ENCODE measurements around the gene SMARCAL1. TPM values are rescaled to one million over a fixed set of nuclear protein-coding genes. Genes with fewer than 3 reads are reported as not detected.

The SMARCAL1 gene
- total and polyA plus RNA-seq, 4 donors, result 9.4 to 29.8 (median 12.4) TPM

- H3K27ac ChIP-seq (ENCODE audit: low read depth in 1 of 2, low read length in 2 of 2), result no peak overlapping the region
- H3K9me3 ChIP-seq (ENCODE audit: control insufficient read depth, low read length), result peaks cover 2% of the 10 kb centered on the region
- no peaks in the 10 kb centered on the region for H3K36me3 ChIP-seq (ENCODE audit: control insufficient read depth in 1 of 2, insufficient read depth in 2 of 2, low read length in 1 of 2)
- H3K4me1 ChIP-seq (ENCODE audit: control insufficient read depth in 1 of 2, insufficient read depth in 2 of 2, low read length in 2 of 2), result no peaks in the 10 kb centered on the region
- H3K27me3 ChIP-seq (ENCODE audit: control insufficient read depth in 1 of 2, insufficient read depth in 2 of 2, low read length in 1 of 2), result no peaks in the 10 kb centered on the region
- DNase-seq, result no peak
- H3K4me3 ChIP-seq (ENCODE audit: low read length in 2 of 2), result no peak overlapping the region
- peak; percentile 65 for ATAC-seq (ENCODE audit: low FRiP score)
- intact Hi-C loops (cut with DNase I), result no loop called here
- 61% methylated on average over 5 of the region's 5 CpGs for WGBS, 2 donors
Observed at GRCh38 chr2:216404010-216404618, 8.2 kb upstream of the SMARCAL1 start.

GRCh38 chr2:216405588-216405987, 6.7 kb upstream of the SMARCAL1 start:
- Histone ChIP-seq H3K4me1 (ENCODE audit: control insufficient read depth in 1 of 2, insufficient read depth in 2 of 2, low read length in 2 of 2) (no peaks in the 10 kb centered on the region), H3K27ac (ENCODE audit: low read depth in 1 of 2, low read length in 2 of 2) (no peak overlapping the region), H3K36me3 (ENCODE audit: control insufficient read depth in 1 of 2, insufficient read depth in 2 of 2, low read length in 1 of 2) (no peaks in the 10 kb centered on the region), H3K4me3 (ENCODE audit: low read length in 2 of 2) (no peak overlapping the region), H3K9me3 (ENCODE audit: control insufficient read depth, low read length) (peaks cover 2% of the 10 kb centered on the region), H3K27me3 (ENCODE audit: control insufficient read depth in 1 of 2, insufficient read depth in 2 of 2, low read length in 1 of 2) (no peaks in the 10 kb centered on the region)
- 73 to 86% methylated on average over 7 of the region's 7 CpGs for WGBS, 2 donors
- ATAC-seq (ENCODE audit: low FRiP score) (no peak), DNase-seq (no peak)
- intact Hi-C loops (cut with DNase I), result no loop called here

- H3K9me3 ChIP-seq (ENCODE audit: control insufficient read depth, low read length), result no peaks in the 10 kb centered on the region
- H3K4me3 ChIP-seq (ENCODE audit: low read length in 2 of 2), result no peak overlapping the region
- H3K27me3 ChIP-seq (ENCODE audit: control insufficient read depth in 1 of 2, insufficient read depth in 2 of 2, low read length in 1 of 2), result no peaks in the 10 kb centered on the region
- intact Hi-C loops (cut with DNase I), result no loop called here
- ATAC-seq (ENCODE audit: low FRiP score), result no peak
- H3K27ac ChIP-seq (ENCODE audit: low read depth in 1 of 2, low read length in 2 of 2), result no peak overlapping the region
- DNase-seq, result no peak
- WGBS, 2 donors, result 54 to 55% methylated on average over 3 of the region's 3 CpGs
- H3K4me1 ChIP-seq (ENCODE audit: control insufficient read depth in 1 of 2, insufficient read depth in 2 of 2, low read length in 2 of 2), result no peaks in the 10 kb centered on the region
- no peaks in the 10 kb centered on the region for H3K36me3 ChIP-seq (ENCODE audit: control insufficient read depth in 1 of 2, insufficient read depth in 2 of 2, low read length in 1 of 2)
Observed at GRCh38 chr2:216406826-216407225, 5.5 kb upstream of the SMARCAL1 start.

- intact Hi-C loops (cut with DNase I), result no loop called here
- no peak overlapping the region for H3K27ac ChIP-seq (ENCODE audit: low read depth in 1 of 2, low read length in 2 of 2)
- DNase-seq (no peak), ATAC-seq (ENCODE audit: low FRiP score) (no peak)
- H3K27me3 ChIP-seq (ENCODE audit: control insufficient read depth in 1 of 2, insufficient read depth in 2 of 2, low read length in 1 of 2), result no peaks in the 10 kb centered on the region
- no peaks in the 10 kb centered on the region for H3K36me3 ChIP-seq (ENCODE audit: control insufficient read depth in 1 of 2, insufficient read depth in 2 of 2, low read length in 1 of 2)
- H3K4me3 ChIP-seq (ENCODE audit: low read length in 2 of 2), result no peak overlapping the region
- no peaks in the 10 kb centered on the region for H3K4me1 ChIP-seq (ENCODE audit: control insufficient read depth in 1 of 2, insufficient read depth in 2 of 2, low read length in 2 of 2)
- 61 to 65% methylated on average over 11 of the region's 11 CpGs for WGBS, 2 donors
- H3K9me3 ChIP-seq (ENCODE audit: control insufficient read depth, low read length), result no peaks in the 10 kb centered on the region
Observed at GRCh38 chr2:216408426-216409290, 3.6 kb upstream of the SMARCAL1 start.

GRCh38 chr2:216410550-216410949, 1.7 kb upstream of the SMARCAL1 start:
- H3K36me3 ChIP-seq (ENCODE audit: control insufficient read depth in 1 of 2, insufficient read depth in 2 of 2, low read length in 1 of 2), result peaks cover 0 to 7% of the 10 kb centered on the region in 2 donors
- no peak overlapping the region for H3K4me3 ChIP-seq (ENCODE audit: low read length in 2 of 2)
- WGBS, 2 donors, result 92 to 95% methylated on average over 7 of the region's 7 CpGs
- no peaks in the 10 kb centered on the region for H3K27me3 ChIP-seq (ENCODE audit: control insufficient read depth in 1 of 2, insufficient read depth in 2 of 2, low read length in 1 of 2)
- ATAC-seq (ENCODE audit: low FRiP score), result no peak
- H3K9me3 ChIP-seq (ENCODE audit: control insufficient read depth, low read length), result no peaks in the 10 kb centered on the region
- no peak overlapping the region for H3K27ac ChIP-seq (ENCODE audit: low read depth in 1 of 2, low read length in 2 of 2)
- no peaks in the 10 kb centered on the region for H3K4me1 ChIP-seq (ENCODE audit: control insufficient read depth in 1 of 2, insufficient read depth in 2 of 2, low read length in 2 of 2)
- no peak for DNase-seq
- intact Hi-C loops (cut with DNase I), result no loop called here

- Histone ChIP-seq H3K4me1 (ENCODE audit: control insufficient read depth in 1 of 2, insufficient read depth in 2 of 2, low read length in 2 of 2) (no peaks in the 10 kb centered on the region), H3K27ac (ENCODE audit: low read depth in 1 of 2, low read length in 2 of 2) (no peak overlapping the region), H3K4me3 (ENCODE audit: low read length in 2 of 2) (no peak overlapping the region), H3K36me3 (ENCODE audit: control insufficient read depth in 1 of 2, insufficient read depth in 2 of 2, low read length in 1 of 2) (peaks cover 0 to 10% of the 10 kb centered on the region in 2 donors), H3K27me3 (ENCODE audit: control insufficient read depth in 1 of 2, insufficient read depth in 2 of 2, low read length in 1 of 2) (no peaks in the 10 kb centered on the region), H3K9me3 (ENCODE audit: control insufficient read depth, low read length) (no peaks in the 10 kb centered on the region)
- 91 to 92% methylated on average over 5 of the region's 5 CpGs for WGBS, 2 donors
- ATAC-seq (ENCODE audit: low FRiP score), result no peak
- DNase-seq, result no peak
- intact Hi-C loops (cut with DNase I), result no loop called here
Observed at GRCh38 chr2:216413882-216414281, 1.6 kb downstream of the SMARCAL1 start.

GRCh38 chr2:216414772-216415319, 2.6 kb downstream of the SMARCAL1 start:
- intact Hi-C loops (cut with DNase I), result no loop called here
- H3K4me3 ChIP-seq (ENCODE audit: low read length in 2 of 2), result no peak overlapping the region
- ATAC-seq (ENCODE audit: low FRiP score) (no peak), DNase-seq (no peak)
- H3K27ac ChIP-seq (ENCODE audit: low read depth in 1 of 2, low read length in 2 of 2), result no peak overlapping the region
- WGBS, 2 donors, result 89 to 96% methylated on average over 3 of the region's 3 CpGs
- H3K4me1 ChIP-seq (ENCODE audit: control insufficient read depth in 1 of 2, insufficient read depth in 2 of 2, low read length in 2 of 2), result no peaks in the 10 kb centered on the region
- H3K9me3 ChIP-seq (ENCODE audit: control insufficient read depth, low read length), result no peaks in the 10 kb centered on the region
- no peaks in the 10 kb centered on the region for H3K27me3 ChIP-seq (ENCODE audit: control insufficient read depth in 1 of 2, insufficient read depth in 2 of 2, low read length in 1 of 2)
- peaks cover 0 to 10% of the 10 kb centered on the region in 2 donors for H3K36me3 ChIP-seq (ENCODE audit: control insufficient read depth in 1 of 2, insufficient read depth in 2 of 2, low read length in 1 of 2)

- H3K4me1 ChIP-seq (ENCODE audit: control insufficient read depth in 1 of 2, insufficient read depth in 2 of 2, low read length in 2 of 2), result no peaks in the 10 kb centered on the region
- no peak overlapping the region for H3K4me3 ChIP-seq (ENCODE audit: low read length in 2 of 2)
- DNase-seq (no peak), ATAC-seq (ENCODE audit: low FRiP score) (no peak)
- no peaks in the 10 kb centered on the region for H3K9me3 ChIP-seq (ENCODE audit: control insufficient read depth, low read length)
- H3K27me3 ChIP-seq (ENCODE audit: control insufficient read depth in 1 of 2, insufficient read depth in 2 of 2, low read length in 1 of 2), result no peaks in the 10 kb centered on the region
- H3K36me3 ChIP-seq (ENCODE audit: control insufficient read depth in 1 of 2, insufficient read depth in 2 of 2, low read length in 1 of 2), result peaks cover 0 to 10% of the 10 kb centered on the region in 2 donors
- intact Hi-C loops (cut with DNase I), result no loop called here
- no peak overlapping the region for H3K27ac ChIP-seq (ENCODE audit: low read depth in 1 of 2, low read length in 2 of 2)
- 84 to 87% methylated on average over 3 of the region's 3 CpGs for WGBS, 2 donors
Observed at GRCh38 chr2:216415541-216415940, 3.3 kb downstream of the SMARCAL1 start.

All from aorta (tissue), 5 donors.